ENCODE data around the gene SLC28A3.

DNA sequence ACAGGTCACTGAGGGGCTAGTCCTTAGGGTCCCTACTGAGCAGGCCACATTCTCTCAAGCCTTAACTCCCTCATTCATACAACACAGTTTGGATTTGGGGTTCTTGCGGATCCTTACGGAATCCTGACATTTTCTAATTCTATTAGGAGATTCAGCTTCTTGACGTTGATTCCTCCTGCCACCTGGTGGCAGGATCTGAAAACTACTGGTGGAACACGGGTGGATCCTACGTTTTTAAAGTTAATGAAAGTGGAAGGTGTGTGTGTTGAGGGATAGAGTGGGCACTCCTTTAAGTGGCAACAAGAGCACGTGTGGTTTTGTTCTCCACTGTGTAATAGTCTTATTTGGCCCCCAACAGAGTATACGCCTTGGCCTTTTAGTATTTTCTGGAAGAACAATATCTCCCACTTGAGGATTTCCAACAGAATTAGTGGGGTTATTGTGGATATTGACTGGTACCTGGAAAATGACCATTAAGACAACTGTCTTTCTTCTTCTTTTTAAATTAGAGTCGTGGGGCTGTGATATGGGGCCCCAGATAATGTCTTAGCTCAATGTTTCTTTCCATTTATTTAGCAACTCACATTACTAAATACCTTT is 25.2 kb downstream of the SLC28A3 start:
- TF ChIP-seq GLIS3 (CRISPR knock-in tag; IDR thresholded peaks at IDR 0.05) (no peak), ARNTL (CRISPR knock-in tag; IDR thresholded peaks at IDR 0.05; ENCODE audit: borderline replicate concordance, low read depth) (no peak), ZFP30 (CRISPR knock-in tag; IDR thresholded peaks at IDR 0.05) (no peak)
- TF ChIP-seq, protein P1, sequence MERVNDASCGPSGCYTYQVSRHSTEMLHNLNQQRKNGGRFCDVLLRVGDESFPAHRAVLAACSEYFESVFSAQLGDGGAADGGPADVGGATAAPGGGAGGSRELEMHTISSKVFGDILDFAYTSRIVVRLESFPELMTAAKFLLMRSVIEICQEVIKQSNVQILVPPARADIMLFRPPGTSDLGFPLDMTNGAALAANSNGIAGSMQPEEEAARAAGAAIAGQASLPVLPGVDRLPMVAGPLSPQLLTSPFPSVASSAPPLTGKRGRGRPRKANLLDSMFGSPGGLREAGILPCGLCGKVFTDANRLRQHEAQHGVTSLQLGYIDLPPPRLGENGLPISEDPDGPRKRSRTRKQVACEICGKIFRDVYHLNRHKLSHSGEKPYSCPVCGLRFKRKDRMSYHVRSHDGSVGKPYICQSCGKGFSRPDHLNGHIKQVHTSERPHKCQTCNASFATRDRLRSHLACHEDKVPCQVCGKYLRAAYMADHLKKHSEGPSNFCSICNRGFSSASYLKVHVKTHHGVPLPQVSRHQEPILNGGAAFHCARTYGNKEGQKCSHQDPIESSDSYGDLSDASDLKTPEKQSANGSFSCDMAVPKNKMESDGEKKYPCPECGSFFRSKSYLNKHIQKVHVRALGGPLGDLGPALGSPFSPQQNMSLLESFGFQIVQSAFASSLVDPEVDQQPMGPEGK (CRISPR knock-in tag; IDR thresholded peaks at IDR 0.05; ENCODE audit: borderline replicate concordance), result no peak
